Measurements from ENCODE around the gene CREM.

CREM gene

DNA sequence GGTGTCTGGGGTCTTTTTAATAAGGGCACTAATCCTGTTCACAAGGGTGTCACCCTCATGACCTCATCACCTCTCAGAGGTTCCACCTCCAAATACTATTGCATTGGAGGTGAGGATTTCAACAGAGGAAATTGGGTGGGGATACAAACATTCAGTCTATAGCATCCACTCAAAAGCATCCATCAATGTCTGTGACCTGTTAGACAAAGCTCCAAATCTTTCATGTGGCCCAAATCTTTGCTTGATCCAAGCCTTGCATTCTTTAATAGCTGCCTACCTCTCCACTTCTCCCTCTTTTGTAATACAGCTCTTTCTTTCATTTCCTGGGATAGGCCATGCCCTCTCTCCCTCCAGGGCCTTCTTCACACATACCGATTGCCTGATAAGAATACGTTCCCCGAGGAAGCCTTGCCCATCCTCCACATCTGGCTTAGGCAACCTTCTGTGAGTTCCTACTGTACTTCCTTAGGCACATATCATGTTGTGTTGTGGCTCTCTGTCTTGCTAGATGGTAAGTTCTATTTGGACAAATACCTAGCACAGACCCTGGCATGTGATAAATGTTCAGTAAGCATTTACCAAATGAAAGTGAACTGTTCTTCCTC, 66.1 kb downstream of the CREM start:
- no peaks in the 10 kb centered on the region for H3K36me3 ChIP-seq (ENCODE audit: insufficient read depth, low read length)
- peaks cover 32% of the 10 kb centered on the region for H3K4me1 ChIP-seq (ENCODE audit: insufficient read depth, low read length, poor library complexity, severe bottlenecking)
- no peaks in the 10 kb centered on the region for H3K79me2 ChIP-seq (ENCODE audit: insufficient read depth, low read length)
- H3K4me3 ChIP-seq (ENCODE audit: low read length, poor library complexity, severe bottlenecking), result no peak overlapping the region
- H3F3A ChIP-seq (ENCODE audit: low read depth), result no peaks in the 10 kb centered on the region
- H3K27me3 ChIP-seq (ENCODE audit: insufficient read depth, low read length, poor library complexity, severe bottlenecking), result no peaks in the 10 kb centered on the region
- H3K9ac ChIP-seq (ENCODE audit: low read depth, low read length, poor library complexity, severe bottlenecking), result no peak overlapping the region
- H3K4me2 ChIP-seq (ENCODE audit: low read depth, low read length, poor library complexity, severe bottlenecking), result no peak overlapping the region
- H4K20me1 ChIP-seq (ENCODE audit: insufficient read depth, low read length, poor library complexity, severe bottlenecking), result no peaks in the 10 kb centered on the region
- no peak for TF ChIP-seq EZH2phosphoT487 (IDR thresholded peaks at IDR 0.05; ENCODE audit: borderline replicate concordance)
- TF ChIP-seq, protein P1, sequence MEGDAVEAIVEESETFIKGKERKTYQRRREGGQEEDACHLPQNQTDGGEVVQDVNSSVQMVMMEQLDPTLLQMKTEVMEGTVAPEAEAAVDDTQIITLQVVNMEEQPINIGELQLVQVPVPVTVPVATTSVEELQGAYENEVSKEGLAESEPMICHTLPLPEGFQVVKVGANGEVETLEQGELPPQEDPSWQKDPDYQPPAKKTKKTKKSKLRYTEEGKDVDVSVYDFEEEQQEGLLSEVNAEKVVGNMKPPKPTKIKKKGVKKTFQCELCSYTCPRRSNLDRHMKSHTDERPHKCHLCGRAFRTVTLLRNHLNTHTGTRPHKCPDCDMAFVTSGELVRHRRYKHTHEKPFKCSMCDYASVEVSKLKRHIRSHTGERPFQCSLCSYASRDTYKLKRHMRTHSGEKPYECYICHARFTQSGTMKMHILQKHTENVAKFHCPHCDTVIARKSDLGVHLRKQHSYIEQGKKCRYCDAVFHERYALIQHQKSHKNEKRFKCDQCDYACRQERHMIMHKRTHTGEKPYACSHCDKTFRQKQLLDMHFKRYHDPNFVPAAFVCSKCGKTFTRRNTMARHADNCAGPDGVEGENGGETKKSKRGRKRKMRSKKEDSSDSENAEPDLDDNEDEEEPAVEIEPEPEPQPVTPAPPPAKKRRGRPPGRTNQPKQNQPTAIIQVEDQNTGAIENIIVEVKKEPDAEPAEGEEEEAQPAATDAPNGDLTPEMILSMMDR (conservative IDR thresholded peaks at IDR 0.05; ENCODE audit: low read length), result no peak
- no peak overlapping the region for H2AFZ ChIP-seq (ENCODE audit: low read length)
- H3K9me3 ChIP-seq (ENCODE audit: insufficient read depth, low read depth, low read length), result no peaks in the 10 kb centered on the region
- H3K9me2 ChIP-seq (replicated peaks; ENCODE audit: low read depth, low read length), result no peaks in the 10 kb centered on the region

DNA sequence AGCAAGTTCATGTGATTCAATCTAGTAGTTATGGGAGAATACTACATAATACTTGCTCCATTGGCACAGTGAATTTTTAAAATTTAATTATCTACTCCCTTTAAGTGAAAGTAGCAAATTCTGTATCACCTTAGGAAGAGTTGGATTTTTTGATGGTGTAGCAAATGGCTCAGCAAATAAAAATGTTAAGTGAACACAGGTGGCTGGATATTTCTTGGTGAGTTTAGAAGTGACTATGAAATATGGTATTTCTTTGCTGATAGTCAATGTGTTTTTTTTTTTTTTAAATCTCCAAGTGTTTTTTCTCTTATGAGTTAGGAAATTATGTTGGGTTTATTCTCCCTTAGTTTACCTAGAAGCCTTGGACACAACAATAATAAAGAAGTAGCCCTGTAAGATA, 67.8 kb downstream of the CREM start:
- peak overlapping the region; percentile 88 for H3K4me2 ChIP-seq (ENCODE audit: low read depth, low read length, poor library complexity, severe bottlenecking)
- H3K4me1 ChIP-seq (ENCODE audit: insufficient read depth, low read length, poor library complexity, severe bottlenecking), result peaks cover 32% of the 10 kb centered on the region
- H3K9ac ChIP-seq (ENCODE audit: low read depth, low read length, poor library complexity, severe bottlenecking), result no peak overlapping the region
- H3K4me3 ChIP-seq (ENCODE audit: low read length, poor library complexity, severe bottlenecking), result no peak overlapping the region
- no peak overlapping the region for H2AFZ ChIP-seq (ENCODE audit: low read length)
- H3K9me2 ChIP-seq (replicated peaks; ENCODE audit: low read depth, low read length), result no peaks in the 10 kb centered on the region
- no peaks in the 10 kb centered on the region for H3K27me3 ChIP-seq (ENCODE audit: insufficient read depth, low read length, poor library complexity, severe bottlenecking)
- H3K79me2 ChIP-seq (ENCODE audit: insufficient read depth, low read length), result no peaks in the 10 kb centered on the region
- no peaks in the 10 kb centered on the region for H3F3A ChIP-seq (ENCODE audit: low read depth)
- H4K20me1 ChIP-seq (ENCODE audit: insufficient read depth, low read length, poor library complexity, severe bottlenecking), result no peaks in the 10 kb centered on the region
- no peak for TF ChIP-seq EZH2phosphoT487 (IDR thresholded peaks at IDR 0.05; ENCODE audit: borderline replicate concordance)
- TF ChIP-seq, protein P1 (conservative IDR thresholded peaks at IDR 0.05; ENCODE audit: low read length), result no peak
- no peaks in the 10 kb centered on the region for H3K9me3 ChIP-seq (ENCODE audit: insufficient read depth, low read depth, low read length)
- H3K36me3 ChIP-seq (ENCODE audit: insufficient read depth, low read length), result no peaks in the 10 kb centered on the region

DNA sequence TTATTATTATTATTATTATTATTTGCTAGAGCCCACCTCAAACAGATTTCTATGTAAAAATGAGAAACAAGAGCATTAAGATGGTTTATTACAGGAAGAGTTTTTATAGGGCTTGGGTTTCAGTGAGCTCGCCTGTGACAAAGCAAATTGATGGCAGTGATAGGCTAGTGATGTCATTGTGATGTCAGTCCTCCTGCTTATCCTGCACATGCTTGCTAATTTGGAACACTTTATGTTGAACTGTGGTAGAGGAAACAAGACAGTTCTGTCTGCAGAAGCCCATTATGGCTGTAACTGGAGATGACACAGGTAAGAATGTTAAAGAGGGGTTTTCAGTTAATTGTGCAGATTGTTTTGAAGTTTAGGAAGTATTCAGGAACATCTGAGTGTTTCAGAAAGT, 68.3 kb downstream of the CREM start:
- H2AFZ ChIP-seq (ENCODE audit: low read length), result peak overlapping the region; percentile 92; the same call in 1 of the 2 replicates
- peak overlapping the region; percentile 75 for H3K4me3 ChIP-seq (ENCODE audit: low read length, poor library complexity, severe bottlenecking)
- no peaks in the 10 kb centered on the region for H3K79me2 ChIP-seq (ENCODE audit: insufficient read depth, low read length)
- H3K4me1 ChIP-seq (ENCODE audit: insufficient read depth, low read length, poor library complexity, severe bottlenecking), result peaks cover 32% of the 10 kb centered on the region
- H3K36me3 ChIP-seq (ENCODE audit: insufficient read depth, low read length), result no peaks in the 10 kb centered on the region
- no peaks in the 10 kb centered on the region for H3F3A ChIP-seq (ENCODE audit: low read depth)
- H3K9ac ChIP-seq (ENCODE audit: low read depth, low read length, poor library complexity, severe bottlenecking), result peak overlapping the region; percentile 57
- H3K27me3 ChIP-seq (ENCODE audit: insufficient read depth, low read length, poor library complexity, severe bottlenecking), result no peaks in the 10 kb centered on the region
- H3K9me2 ChIP-seq (replicated peaks; ENCODE audit: low read depth, low read length), result no peaks in the 10 kb centered on the region
- H4K20me1 ChIP-seq (ENCODE audit: insufficient read depth, low read length, poor library complexity, severe bottlenecking), result no peaks in the 10 kb centered on the region
- TF ChIP-seq EZH2phosphoT487 (IDR thresholded peaks at IDR 0.05; ENCODE audit: borderline replicate concordance), result no peak
- TF ChIP-seq, protein P1 (conservative IDR thresholded peaks at IDR 0.05; ENCODE audit: low read length), result no peak
- peak overlapping the region; percentile 88 for H3K4me2 ChIP-seq (ENCODE audit: low read depth, low read length, poor library complexity, severe bottlenecking)
- no peaks in the 10 kb centered on the region for H3K9me3 ChIP-seq (ENCODE audit: insufficient read depth, low read depth, low read length)

Measured in Loucy (cell line).